Amniotic epithelial cell (primary cell): ENCODE measurements around the gene ACOX1.

Experiments
- DNase-seq: peaks from one replicate; pipeline ENCODE4 v3.0.0-alpha.2; 2010; ENCODE audit warnings: low read depth

Gene ACOX1

GRCh38 chr17:75908201-75908600 lies 70.8 kb downstream of the ACOX1 start:
- DNase-seq: no peak

GRCh38 chr17:75906143-75906884 lies 72.7 kb downstream of the ACOX1 start:
- no peak for DNase-seq

- peak; percentile 86 for DNase-seq
These were observed 74.0 kb downstream of the ACOX1 start, which contains the start of gene MRPL38 for GRCh38 chr17:75904749-75905521. Gene MRPL38 (minus strand): TSS chr17:75904884. CDS start chr17:75904875, 9 bp downstream.

- DNase-seq: no peak
These were observed 76.6 kb downstream of the ACOX1 start for GRCh38 chr17:75902406-75902805.

- no peak for DNase-seq
These were observed 77.2 kb downstream of the ACOX1 start for GRCh38 chr17:75901727-75902126.

GRCh38 chr17:75900691-75901533 lies 78.1 kb downstream of the ACOX1 start:
- DNase-seq: no peak

- no peak for DNase-seq
These were observed 79.0 kb downstream of the ACOX1 start for GRCh38 chr17:75899767-75900468.

- DNase-seq: no peak
These were observed 79.6 kb downstream of the ACOX1 start for GRCh38 chr17:75899353-75899752.

GRCh38 chr17:75898791-75899190 lies 80.2 kb downstream of the ACOX1 start:
- DNase-seq: no peak

- no peak for DNase-seq
These were observed 80.9 kb downstream of the ACOX1 start for GRCh38 chr17:75898065-75898464.

GRCh38 chr17:75897160-75898019 lies 81.6 kb downstream of the ACOX1 start:
- DNase-seq: no peak

- DNase-seq: peak; percentile 61
These were observed 82.4 kb downstream of the ACOX1 start, which contains the start of gene TRIM65 for GRCh38 chr17:75896415-75897159. Gene TRIM65 (minus strand): TSS chr17:75896951. CDS start chr17:75896937, 14 bp downstream.

- DNase-seq: no peak
These were observed 83.4 kb downstream of the ACOX1 start for GRCh38 chr17:75895370-75896155.

GRCh38 chr17:75894049-75894733 lies 84.8 kb downstream of the ACOX1 start:
- DNase-seq: no peak

- DNase-seq: no peak
These were observed 85.5 kb downstream of the ACOX1 start for GRCh38 chr17:75893305-75894048.

GRCh38 chr17:75892556-75893224 lies 86.3 kb downstream of the ACOX1 start:
- no peak for DNase-seq
